ENCODE measurements around the gene COL23A1. TPM values are rescaled to one million over a fixed set of nuclear protein-coding genes. Genes with fewer than 3 reads are reported as not detected.

The COL23A1 gene
- total and polyA plus RNA-seq, 4 donors, result 0.76 to 4.4 (median 1.3) TPM

- Histone ChIP-seq H3K9me3 (ENCODE audit: control insufficient read depth in 4 of 4, insufficient read depth in 3 of 4, low read length in 3 of 4) (no peaks in the 10 kb centered on the region), H3K27ac (ENCODE audit: low read depth in 1 of 2, low read length in 1 of 2) (no peak overlapping the region), H3K36me3 (ENCODE audit: control insufficient read depth in 4 of 4, insufficient read depth in 4 of 4, low read length in 4 of 4) (no peaks in the 10 kb centered on the region), H3K4me3 (no peak overlapping the region), H3K4me1 (ENCODE audit: control insufficient read depth in 5 of 5, insufficient read depth in 5 of 5, low read length in 5 of 5) (no peaks in the 10 kb centered on the region), H3K27me3 (ENCODE audit: control insufficient read depth in 3 of 3, insufficient read depth in 3 of 3, low read length in 2 of 3) (no peaks in the 10 kb centered on the region), H3K9ac (ENCODE audit: insufficient read depth in 1 of 2, low read length in 2 of 2) (no peak overlapping the region)
- DNase-seq (no peak), ATAC-seq (ENCODE audit: insufficient read depth, low FRiP score) (no peak)
- TF ChIP-seq CTCF (IDR thresholded peaks at IDR 0.05; ENCODE audit: control extremely low read depth, extremely low read depth), result no peak
- 63 to 64% methylated on average over 13 of the region's 13 CpGs for WGBS, 2 donors
These were observed 340.8 kb downstream of the COL23A1 start for GRCh38 chr5:178249191-178249989.

GRCh38 chr5:178248750-178249149 lies 341.4 kb downstream of the COL23A1 start:
- Histone ChIP-seq H3K36me3 (ENCODE audit: control insufficient read depth in 4 of 4, insufficient read depth in 4 of 4, low read length in 4 of 4) (no peaks in the 10 kb centered on the region), H3K9me3 (ENCODE audit: control insufficient read depth in 4 of 4, insufficient read depth in 3 of 4, low read length in 3 of 4) (no peaks in the 10 kb centered on the region), H3K4me3 (no peak overlapping the region), H3K4me1 (ENCODE audit: control insufficient read depth in 5 of 5, insufficient read depth in 5 of 5, low read length in 5 of 5) (no peaks in the 10 kb centered on the region), H3K27ac (ENCODE audit: low read depth in 1 of 2, low read length in 1 of 2) (no peak overlapping the region), H3K9ac (ENCODE audit: insufficient read depth in 1 of 2, low read length in 2 of 2) (no peak overlapping the region), H3K27me3 (ENCODE audit: control insufficient read depth in 3 of 3, insufficient read depth in 3 of 3, low read length in 2 of 3) (no peaks in the 10 kb centered on the region)
- 83 to 87% methylated on average over 18 of the region's 18 CpGs for WGBS, 2 donors
- no peak for TF ChIP-seq CTCF (IDR thresholded peaks at IDR 0.05; ENCODE audit: control extremely low read depth, extremely low read depth)
- ATAC-seq (ENCODE audit: insufficient read depth, low FRiP score) (no peak), DNase-seq (no peak)

GRCh38 chr5:178247481-178248456 lies 342.4 kb downstream of the COL23A1 start:
- 75% methylated on average over 24 of the region's 24 CpGs for WGBS, 2 donors
- Histone ChIP-seq H3K27ac (ENCODE audit: low read depth in 1 of 2, low read length in 1 of 2) (no peak overlapping the region), H3K27me3 (ENCODE audit: control insufficient read depth in 3 of 3, insufficient read depth in 3 of 3, low read length in 2 of 3) (no peaks in the 10 kb centered on the region), H3K9ac (ENCODE audit: insufficient read depth in 1 of 2, low read length in 2 of 2) (no peak overlapping the region), H3K9me3 (ENCODE audit: control insufficient read depth in 4 of 4, insufficient read depth in 3 of 4, low read length in 3 of 4) (no peaks in the 10 kb centered on the region), H3K4me1 (ENCODE audit: control insufficient read depth in 5 of 5, insufficient read depth in 5 of 5, low read length in 5 of 5) (no peaks in the 10 kb centered on the region), H3K4me3 (no peak overlapping the region), H3K36me3 (ENCODE audit: control insufficient read depth in 4 of 4, insufficient read depth in 4 of 4, low read length in 4 of 4) (no peaks in the 10 kb centered on the region)
- DNase-seq (no peak), ATAC-seq (ENCODE audit: insufficient read depth, low FRiP score) (no peak)
- TF ChIP-seq CTCF (IDR thresholded peaks at IDR 0.05; ENCODE audit: control extremely low read depth, extremely low read depth), result no peak
